HepG2 (cell line): ENCODE results near the gene ZNF37A. TPM values are rescaled to one million over a fixed set of nuclear protein-coding genes. Genes with fewer than 3 reads are reported as not detected.

Experiments
- ATAC-seq: fragments of 200-7000 bp; cut with Tn5 transposase; 3 replicates; pipeline ENCODE4 v1.9.1; 2020; ENCODE audit warnings: mild to moderate bottlenecking, moderate library complexity
- BruUV-seq: library from RNA; stranded (reverse); fragments of 400-500 nt; replicated peaks from 2 replicates; lab custom pipeline; 2021; lab: Mats Ljungman, UMichigan
- CTCF ChIA-PET: fragments of 300-600 bp; formaldehyde crosslinking; extraction: SDS; loops from one replicate; lab custom pipeline; 2021; ENCODE audit warnings: low total read pairs, inconsistent platforms, low intra/inter-chr PET ratio; lab: Yijun Ruan, JAX
- POLR2A ChIA-PET: fragments of 350-600 bp; sonication (Branson Sonifier 250); formaldehyde crosslinking; loops from one replicate; lab custom pipeline; 2020; ENCODE audit warnings: antibody characterized with exemption, inconsistent platforms; lab: Yijun Ruan, JAX
- DNase-seq: peaks from one replicate; pipeline ENCODE4 v3.0.0-alpha.2; 2015; ENCODE audit warnings: low spot score
- FAIRE-seq: peaks from 3 replicates; lab custom pipeline; 2011; peaks lifted over from hg19 to GRCh38; lab: Jason Lieb, UNC
- H2AFZ ChIP-seq: one replicate; pipeline ENCODE4 v1.6.1; 2011; ENCODE audit warnings: low read length, inconsistent platforms
- H3K27ac ChIP-seq: fragments of 300-600 bp; 3 replicates; pipeline ENCODE4 v1.8.0; 2011; ENCODE audit warnings: mixed run types, mild to moderate bottlenecking, mixed read lengths, low read length, inconsistent platforms; ENCODE audit not compliant: insufficient read depth; ENCODE audit errors: extremely low read length
- H3K27me3 ChIP-seq, 2 experiments: fragments of 200-600 bp in 1 of 2; 2 replicates in 1 of 2; 3 replicates in 1 of 2; pipeline versions ENCODE4 v1.6.0 to v1.8.0; 2011; ENCODE audit warnings: low read length in 2 of 2, mild to moderate bottlenecking in 2 of 2, moderate library complexity in 2 of 2, inconsistent platforms in 1 of 2; ENCODE audit not compliant: insufficient read depth in 2 of 2, control insufficient read depth in 1 of 2
- H3K36me3 ChIP-seq, 2 experiments: fragments of 200-600 bp in 1 of 2; replicated peaks in 1 of 2; 2 replicates in 1 of 2; 3 replicates in 1 of 2; pipeline versions ENCODE4 v1.5.1 to v1.8.0; 2011; ENCODE audit warnings: low read length in 2 of 2, inconsistent platforms in 1 of 2; ENCODE audit not compliant: insufficient read depth in 2 of 2, control insufficient read depth in 1 of 2
- H3K4me1 ChIP-seq: 2 replicates; pipeline ENCODE4 v1.5.1; 2012; ENCODE audit warnings: low read length, inconsistent platforms; ENCODE audit not compliant: insufficient read depth
- H3K4me2 ChIP-seq: 2 replicates; pipeline ENCODE4 v1.6.0; 2011; ENCODE audit warnings: low read depth, low read length, inconsistent platforms
- H3K4me3 ChIP-seq, 3 experiments: fragments of 200-600 bp in 1 of 3; sonication (generic), shearing (Covaris generic) in 1 of 3; replicated peaks in 1 of 3; 2 replicates each; pipeline ENCODE4 v1.5.1; 2011 to 2016; ENCODE audit warnings: low read length in 3 of 3, inconsistent platforms in 2 of 3, low read depth in 2 of 3, mild to moderate bottlenecking in 2 of 3, control low read depth in 1 of 3, mixed read lengths in 1 of 3; ENCODE audit not compliant: insufficient read depth in 1 of 3
- H3K79me2 ChIP-seq: one replicate; pipeline ENCODE4 v1.6.1; 2011; ENCODE audit warnings: low read length, inconsistent platforms; ENCODE audit not compliant: insufficient read depth
- H3K9ac ChIP-seq: 2 replicates; pipeline ENCODE4 v1.6.0; 2011; ENCODE audit warnings: mild to moderate bottlenecking, low read depth, low read length, inconsistent platforms; ENCODE audit not compliant: insufficient read depth
- H3K9me3 ChIP-seq: 2 replicates; pipeline ENCODE4 v1.5.1; 2012; ENCODE audit warnings: mild to moderate bottlenecking, low read length
- H4K20me1 ChIP-seq: 2 replicates; pipeline ENCODE4 v1.6.0; 2011; ENCODE audit warnings: inconsistent platforms, mild to moderate bottlenecking, low read length, moderate library complexity; ENCODE audit not compliant: insufficient read depth
- HHEX ChIP-seq: IDR thresholded peaks from 2 replicates; pipeline ENCODE4 v1.6.1; 2016; ENCODE audit warnings: control low read depth
- HNF4A ChIP-seq: sonication (generic); formaldehyde crosslinking; IDR thresholded peaks from 2 replicates; pipeline ENCODE4 v1.4.0; 2020; ENCODE audit warnings: missing genetic modification reagents
- HNRNPL ChIP-seq: fragments of 200-400 bp; formaldehyde crosslinking; IDR thresholded peaks from 2 replicates; pipeline ENCODE4 v1.6.1; 2017; ENCODE audit warnings: mild to moderate bottlenecking, low read depth, low read length
- IKZF4 ChIP-seq: sonication (generic); formaldehyde crosslinking; IDR thresholded peaks from 2 replicates; pipeline ENCODE4 v1.5.1; 2020; ENCODE audit warnings: borderline replicate concordance, mild to moderate bottlenecking, low read depth, missing genetic modification reagents; ENCODE audit errors: not compliant biosample characterization
- TBX2 ChIP-seq: sonication (generic); formaldehyde crosslinking; IDR thresholded peaks from 2 replicates; pipeline ENCODE4 v1.5.0; 2020; ENCODE audit warnings: missing genetic modification reagents, mild to moderate bottlenecking, borderline replicate concordance
- ZBTB8A ChIP-seq: sonication (generic); formaldehyde crosslinking; IDR thresholded peaks from 2 replicates; pipeline ENCODE4 v1.4.0; 2020; ENCODE audit warnings: mild to moderate bottlenecking, low read depth, missing genetic modification reagents, borderline replicate concordance
- ZNF143 ChIP-seq: sonication (generic); formaldehyde crosslinking; IDR thresholded peaks from 2 replicates; pipeline ENCODE4 v1.4.0; 2020; ENCODE audit warnings: missing genetic modification reagents
- ZNF225 ChIP-seq: sonication (generic); formaldehyde crosslinking; IDR thresholded peaks from 2 replicates; pipeline ENCODE4 v1.4.0; 2020; ENCODE audit warnings: mild to moderate bottlenecking, missing genetic modification reagents
- ZNF256 ChIP-seq: sonication (generic); formaldehyde crosslinking; conservative IDR thresholded peaks from 2 replicates; pipeline ENCODE4 v1.4.0; 2020; ENCODE audit warnings: missing genetic modification reagents
- ZNF713 ChIP-seq: sonication (generic); formaldehyde crosslinking; IDR thresholded peaks from 2 replicates; pipeline ENCODE4 v1.4.0; 2020; ENCODE audit warnings: mild to moderate bottlenecking, missing genetic modification reagents
- WGBS: methylation state at CpG from one replicate; pipeline ENCODE4 v1.1.6; 2017; ENCODE audit warnings: low lambda C conversion rate; 5-methylcytosine and 5-hydroxymethylcytosine counted together
- in situ Hi-C: cut with HindIII; loops from 2 replicates; pipeline ENCODE4 v1.10.0; 2017; ENCODE audit warnings: low pct_unique_long_range_greater_than_20kb; ENCODE audit not compliant: extremely low pct_ligation_motif_present
- intact Hi-C: fragments of 100-400 bp; cut with micrococcal nuclease; formaldehyde crosslinking; loops from one replicate; pipeline ENCODE4 v1.10.0; 2022; ENCODE audit not compliant: unreplicated experiment
- polyA plus RNA-seq, 8 experiments: library from polyadenylated mRNA; depleted of rRNA in 3 of 8; stranded (reverse) in 7 of 8; unstranded in 1 of 8; fragments of >200 nt; fragmentation: Illumina TruSeq in 4 of 8; extraction: Trizol in 4 of 8; gene quantifications; 2 replicates each; pipeline versions ENCODE4 v1.2.1 to v1.2.3, GENCODE V29; 2011 to 2016; ENCODE audit warnings: low read depth in 4 of 8, missing spikeins in 1 of 8, mixed read lengths in 1 of 8; ENCODE audit not compliant: insufficient read depth in 1 of 8
- total RNA-seq, 5 experiments: library from RNA; depleted of rRNA; stranded (reverse); fragments of >200 nt; fragmentation: Illumina TruSeq; extraction: Trizol; gene quantifications; 2 replicates each; pipeline ENCODE4 v1.2.3, GENCODE V29; 2016; ENCODE audit warnings: low read depth in 1 of 5
- TF ChIP-seq, protein P1 (sequence below): sonication (generic); formaldehyde crosslinking; conservative IDR thresholded peaks from 2 replicates; pipeline ENCODE4 v1.4.0; 2020; ENCODE audit warnings: missing genetic modification reagents
- TF ChIP-seq, protein P2 (sequence below): sonication (generic); formaldehyde crosslinking; IDR thresholded peaks from 2 replicates; pipeline ENCODE4 v1.5.0; 2020; ENCODE audit warnings: missing genetic modification reagents, mild to moderate bottlenecking, borderline replicate concordance
- TF ChIP-seq, protein P3 (sequence below): sonication (generic); formaldehyde crosslinking; IDR thresholded peaks from 2 replicates; pipeline ENCODE4 v1.8.1; 2023; ENCODE audit warnings: mild to moderate bottlenecking, missing genetic modification reagents
- TF ChIP-seq, protein P4 (sequence below): sonication (generic); formaldehyde crosslinking; IDR thresholded peaks from 2 replicates; pipeline ENCODE4 v1.4.0; 2020; ENCODE audit warnings: missing genetic modification reagents
- TF ChIP-seq, protein P5 (sequence below): sonication (generic); formaldehyde crosslinking; IDR thresholded peaks from 2 replicates; pipeline ENCODE4 v1.4.0; 2020; ENCODE audit warnings: mild to moderate bottlenecking, missing genetic modification reagents

Gene ZNF37A
- total and polyA plus RNA-seq, 2 of the 13 experiments (the other 11 are each of a cell fraction or from before 2014, with no cell fraction given): 8.0 to 12.6 TPM

DNA sequence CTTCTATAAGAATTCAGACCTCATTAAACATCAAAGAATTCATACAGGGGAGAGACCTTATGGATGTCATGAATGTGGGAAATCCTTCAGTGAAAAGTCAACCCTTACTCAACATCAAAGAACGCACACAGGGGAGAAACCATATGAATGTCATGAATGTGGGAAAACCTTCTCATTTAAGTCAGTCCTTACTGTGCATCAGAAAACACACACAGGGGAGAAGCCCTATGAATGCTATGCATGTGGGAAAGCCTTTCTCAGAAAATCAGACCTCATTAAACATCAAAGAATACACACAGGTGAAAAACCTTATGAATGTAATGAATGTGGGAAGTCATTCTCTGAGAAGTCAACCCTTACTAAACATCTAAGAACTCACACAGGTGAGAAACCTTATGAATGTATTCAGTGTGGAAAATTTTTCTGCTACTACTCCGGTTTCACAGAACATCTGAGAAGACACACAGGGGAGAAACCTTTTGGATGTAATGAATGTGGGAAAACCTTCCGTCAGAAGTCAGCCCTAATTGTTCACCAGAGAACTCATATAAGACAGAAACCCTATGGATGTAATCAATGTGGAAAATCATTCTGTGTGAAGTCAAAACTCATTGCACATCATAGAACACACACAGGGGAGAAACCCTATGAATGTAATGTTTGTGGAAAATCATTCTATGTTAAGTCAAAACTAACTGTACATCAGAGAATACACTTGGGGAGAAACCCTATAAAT is 24.1 kb downstream of the ZNF37A start (continued):
- TF ChIP-seq ZNF225 (CRISPR knock-in tag): no peak
- TF ChIP-seq, protein P1, sequence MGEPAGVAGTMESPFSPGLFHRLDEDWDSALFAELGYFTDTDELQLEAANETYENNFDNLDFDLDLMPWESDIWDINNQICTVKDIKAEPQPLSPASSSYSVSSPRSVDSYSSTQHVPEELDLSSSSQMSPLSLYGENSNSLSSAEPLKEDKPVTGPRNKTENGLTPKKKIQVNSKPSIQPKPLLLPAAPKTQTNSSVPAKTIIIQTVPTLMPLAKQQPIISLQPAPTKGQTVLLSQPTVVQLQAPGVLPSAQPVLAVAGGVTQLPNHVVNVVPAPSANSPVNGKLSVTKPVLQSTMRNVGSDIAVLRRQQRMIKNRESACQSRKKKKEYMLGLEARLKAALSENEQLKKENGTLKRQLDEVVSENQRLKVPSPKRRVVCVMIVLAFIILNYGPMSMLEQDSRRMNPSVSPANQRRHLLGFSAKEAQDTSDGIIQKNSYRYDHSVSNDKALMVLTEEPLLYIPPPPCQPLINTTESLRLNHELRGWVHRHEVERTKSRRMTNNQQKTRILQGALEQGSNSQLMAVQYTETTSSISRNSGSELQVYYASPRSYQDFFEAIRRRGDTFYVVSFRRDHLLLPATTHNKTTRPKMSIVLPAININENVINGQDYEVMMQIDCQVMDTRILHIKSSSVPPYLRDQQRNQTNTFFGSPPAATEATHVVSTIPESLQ (CRISPR knock-in tag): no peak

DNA sequence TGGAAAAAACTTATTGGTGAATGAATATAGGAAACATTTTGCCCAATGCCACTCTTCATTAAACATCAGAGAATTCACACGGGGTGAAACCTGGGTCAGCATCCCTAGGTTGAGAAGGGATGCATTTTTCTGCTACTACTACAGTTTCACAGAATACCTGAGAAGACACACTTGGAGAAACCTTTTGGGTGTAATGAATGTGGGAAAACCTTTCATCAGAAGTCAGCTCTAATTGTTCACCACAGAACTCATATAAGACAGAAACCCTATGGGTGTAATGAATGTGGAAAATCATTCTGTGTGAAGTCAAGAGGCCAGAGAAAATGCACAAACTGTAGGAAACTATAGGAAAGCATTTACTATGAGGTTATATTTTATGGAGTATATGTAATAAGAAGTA is 24.9 kb downstream of the ZNF37A start:
- no peak overlapping the region for H3K9ac ChIP-seq
- WGBS: 92% methylated on average over 1 of the region's 1 CpG
- ChIA-PET CTCF (no interaction called here), POLR2A (no interaction called here)
- H3K9me3 ChIP-seq: peaks cover 75% of the 10 kb centered on the region
- no peak overlapping the region for H3K4me3 ChIP-seq
- TF ChIP-seq, protein P2, sequence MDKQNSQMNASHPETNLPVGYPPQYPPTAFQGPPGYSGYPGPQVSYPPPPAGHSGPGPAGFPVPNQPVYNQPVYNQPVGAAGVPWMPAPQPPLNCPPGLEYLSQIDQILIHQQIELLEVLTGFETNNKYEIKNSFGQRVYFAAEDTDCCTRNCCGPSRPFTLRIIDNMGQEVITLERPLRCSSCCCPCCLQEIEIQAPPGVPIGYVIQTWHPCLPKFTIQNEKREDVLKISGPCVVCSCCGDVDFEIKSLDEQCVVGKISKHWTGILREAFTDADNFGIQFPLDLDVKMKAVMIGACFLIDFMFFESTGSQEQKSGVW: no peak
- TF ChIP-seq TBX2 (CRISPR knock-in tag) (no peak), ZBTB8A (CRISPR knock-in tag) (no peak), ZNF143 (CRISPR knock-in tag) (no peak), ZNF713 (CRISPR knock-in tag) (no peak), HNRNPL (no peak), IKZF4 (CRISPR knock-in tag) (no peak), HHEX (CRISPR knock-in tag) (no peak), HNF4A (CRISPR knock-in tag) (no peak), ZNF256 (no peak)
- TF ChIP-seq, protein P3, sequence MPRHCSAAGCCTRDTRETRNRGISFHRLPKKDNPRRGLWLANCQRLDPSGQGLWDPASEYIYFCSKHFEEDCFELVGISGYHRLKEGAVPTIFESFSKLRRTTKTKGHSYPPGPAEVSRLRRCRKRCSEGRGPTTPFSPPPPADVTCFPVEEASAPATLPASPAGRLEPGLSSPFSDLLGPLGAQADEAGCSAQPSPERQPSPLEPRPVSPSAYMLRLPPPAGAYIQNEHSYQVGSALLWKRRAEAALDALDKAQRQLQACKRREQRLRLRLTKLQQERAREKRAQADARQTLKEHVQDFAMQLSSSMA (CRISPR knock-in tag): no peak
- TF ChIP-seq, protein P4, sequence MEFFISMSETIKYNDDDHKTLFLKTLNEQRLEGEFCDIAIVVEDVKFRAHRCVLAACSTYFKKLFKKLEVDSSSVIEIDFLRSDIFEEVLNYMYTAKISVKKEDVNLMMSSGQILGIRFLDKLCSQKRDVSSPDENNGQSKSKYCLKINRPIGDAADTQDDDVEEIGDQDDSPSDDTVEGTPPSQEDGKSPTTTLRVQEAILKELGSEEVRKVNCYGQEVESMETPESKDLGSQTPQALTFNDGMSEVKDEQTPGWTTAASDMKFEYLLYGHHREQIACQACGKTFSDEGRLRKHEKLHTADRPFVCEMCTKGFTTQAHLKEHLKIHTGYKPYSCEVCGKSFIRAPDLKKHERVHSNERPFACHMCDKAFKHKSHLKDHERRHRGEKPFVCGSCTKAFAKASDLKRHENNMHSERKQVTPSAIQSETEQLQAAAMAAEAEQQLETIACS (CRISPR knock-in tag): no peak
- TF ChIP-seq, protein P5, sequence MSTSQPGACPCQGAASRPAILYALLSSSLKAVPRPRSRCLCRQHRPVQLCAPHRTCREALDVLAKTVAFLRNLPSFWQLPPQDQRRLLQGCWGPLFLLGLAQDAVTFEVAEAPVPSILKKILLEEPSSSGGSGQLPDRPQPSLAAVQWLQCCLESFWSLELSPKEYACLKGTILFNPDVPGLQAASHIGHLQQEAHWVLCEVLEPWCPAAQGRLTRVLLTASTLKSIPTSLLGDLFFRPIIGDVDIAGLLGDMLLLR (CRISPR knock-in tag): no peak
- in situ Hi-C loops: no loop called here
- no peak overlapping the region for H2AFZ ChIP-seq
- H3K79me2 ChIP-seq: no peaks in the 10 kb centered on the region
- no TSS peak for BruUV-seq
- H3K4me1 ChIP-seq: no peaks in the 10 kb centered on the region
- no peak for ATAC-seq
- no peak overlapping the region for H3K27ac ChIP-seq
- DNase-seq: no peak
- intact Hi-C loops: no loop called here
- no peaks in the 10 kb centered on the region for H3K27me3 ChIP-seq
- no peak for FAIRE-seq
- H3K4me2 ChIP-seq: no peak overlapping the region
- peaks cover 13 to 45% of the 10 kb centered on the region in 2 experiments for H3K36me3 ChIP-seq
- H4K20me1 ChIP-seq: no peaks in the 10 kb centered on the region
